Gastrocnemius medialis (tissue), 4 donors: Measurements from ENCODE around the gene CHTOP. TPM values are rescaled to one million over a fixed set of nuclear protein-coding genes. Genes with fewer than 3 reads are reported as not detected.

Source experiments
- ATAC-seq, 2 donors: fragments of 150-250 bp; one replicate each; pipeline ENCODE4 v1.9.1; 2016
- DNase-seq, 2 donors: peaks; one replicate each; pipeline ENCODE4 v3.0.0-alpha.2; 2019
- H3K27ac ChIP-seq, 4 donors: fragments of 200-600 bp; sonication (generic); 1 replicate in 1 of 4; 2 replicates in 3 of 4; pipeline ENCODE4 v1.5.1; 2016 to 2018; ENCODE audit warnings: mild to moderate bottlenecking in 2 of 4, moderate library complexity in 1 of 4
- H3K27me3 ChIP-seq, 3 donors: fragments of 200-600 bp; sonication (generic) in 2 of 3; 1 replicate in 1 of 3; 2 replicates in 2 of 3; pipeline versions ENCODE4 v1.5.1 to v1.6.0; 2016 to 2019; ENCODE audit warnings: mild to moderate bottlenecking in 1 of 3, moderate library complexity in 1 of 3
- H3K36me3 ChIP-seq, 2 donors: fragments of 200-600 bp; sonication (generic) in 1 of 2; one replicate each; pipeline ENCODE4 v1.5.1; 2017 to 2018
- H3K4me1 ChIP-seq, 2 donors: fragments of 200-600 bp; sonication (generic) in 1 of 2; one replicate each; pipeline ENCODE4 v1.5.1; 2016 to 2017; ENCODE audit warnings: mild to moderate bottlenecking in 2 of 2
- H3K4me3 ChIP-seq, 4 donors: fragments of 200-600 bp; sonication (generic) in 3 of 4; 1 replicate in 1 of 4; 2 replicates in 3 of 4; pipeline ENCODE4 v1.5.1; 2016 to 2019; ENCODE audit warnings: mild to moderate bottlenecking in 2 of 4
- H3K9me3 ChIP-seq, 3 donors: fragments of 200-600 bp; sonication (generic) in 2 of 3; 1 replicate in 1 of 3; 2 replicates in 2 of 3; pipeline ENCODE4 v1.5.1; 2016 to 2019
- CTCF ChIP-seq, 5 experiments: fragments of 450-650 bp in 3 of 5; fragments of 200-600 bp in 2 of 5; sonication (generic) in 2 of 5; IDR thresholded peaks in 4 of 5; conservative IDR thresholded peaks in 1 of 5; 1 replicate in 4 of 5; 2 replicates in 1 of 5; pipeline ENCODE4 v1.5.1; 2016 to 2019; ENCODE audit warnings: antibody characterized with exemption in 5 of 5, mild to moderate bottlenecking in 3 of 5, moderate library complexity in 3 of 5
- POLR2A ChIP-seq, 2 donors: fragments of 450-650 bp; IDR thresholded peaks; one replicate each; pipeline ENCODE4 v1.6.1; 2017; ENCODE audit warnings: antibody characterized with exemption in 2 of 2, mild to moderate bottlenecking in 2 of 2, moderate library complexity in 2 of 2
- in situ Hi-C, 4 donors: fragments of 200-750 bp; cut with MboI; loops; one replicate each; pipeline versions ENCODE4 v1.15.0 to v1.8.0; 2017; ENCODE audit warnings: low sequenced_read_pairs in 4 of 4
- intact Hi-C: fragments of 100-400 bp; cut with DNase I; formaldehyde crosslinking; loops from one replicate; pipeline ENCODE4 v1.15.1; 2023; ENCODE audit warnings: low total_unique reads
- total RNA-seq, 4 donors: library from RNA; depleted of rRNA; stranded (reverse); fragments of >200 nt; gene quantifications; one replicate each; pipeline versions ENCODE4 v1.1.0 to v1.2.3, GENCODE V29; 2016

CHTOP gene
- total RNA-seq, 4 donors from 2014 or later = 49.5 to 73.4 (median 59.1) TPM

GRCh38 chr1:153623101-153623500 is 10.8 kb upstream of the CHTOP start:
- H3K4me3 ChIP-seq = no peak overlapping the region
- TF ChIP-seq CTCF (IDR thresholded peaks at IDR 0.05 in 4 of 5, conservative IDR thresholded peaks at IDR 0.05 in 1 of 5) (no peak), POLR2A (IDR thresholded peaks at IDR 0.05) (no peak)
- in situ Hi-C loops = no loop called here
- ATAC-seq (no peak), DNase-seq (no peak)
- peaks cover 0 to 31% of the 10 kb centered on the region in 2 donors for H3K36me3 ChIP-seq
- peaks cover 22 to 24% of the 10 kb centered on the region in 2 donors for H3K4me1 ChIP-seq
- no peaks in the 10 kb centered on the region for H3K9me3 ChIP-seq
- intact Hi-C loops = no loop called here
- no peak overlapping the region for H3K27ac ChIP-seq
- no peaks in the 10 kb centered on the region for H3K27me3 ChIP-seq

GRCh38 chr1:153624965-153625611 is 8.8 kb upstream of the CHTOP start:
- intact Hi-C loops = no loop called here
- no peak for DNase-seq
- H3K27me3 ChIP-seq = no peaks in the 10 kb centered on the region
- H3K27ac ChIP-seq = peak overlapping the region in 1 of 4 donors; percentile 99
- no peak for ATAC-seq
- TF ChIP-seq CTCF (IDR thresholded peaks at IDR 0.05 in 4 of 5, conservative IDR thresholded peaks at IDR 0.05 in 1 of 5) = no peak
- TF ChIP-seq POLR2A (IDR thresholded peaks at IDR 0.05) = no peak
- peak overlapping the region in 1 of 4 donors; percentile 65 for H3K4me3 ChIP-seq
- H3K36me3 ChIP-seq = peaks cover 0 to 22% of the 10 kb centered on the region in 2 donors
- H3K9me3 ChIP-seq = no peaks in the 10 kb centered on the region
- peaks cover 36 to 38% of the 10 kb centered on the region in 2 donors for H3K4me1 ChIP-seq
- in situ Hi-C loops = no loop called here

GRCh38 chr1:153626477-153626903 is 7.4 kb upstream of the CHTOP start:
- Histone ChIP-seq H3K4me1 (peaks cover 36 to 50% of the 10 kb centered on the region in 2 donors), H3K27ac (peak overlapping the region; percentile 95 to 100 (median 100)), H3K4me3 (peak overlapping the region; percentile 62 to 76 (median 64)), H3K36me3 (peaks cover 0 to 22% of the 10 kb centered on the region in 2 donors), H3K27me3 (no peaks in the 10 kb centered on the region), H3K9me3 (no peaks in the 10 kb centered on the region)
- intact Hi-C loops (no loop called here), in situ Hi-C loops (no loop called here)
- no peak for TF ChIP-seq POLR2A (IDR thresholded peaks at IDR 0.05)
- TF ChIP-seq CTCF (IDR thresholded peaks at IDR 0.05 in 4 of 5, conservative IDR thresholded peaks at IDR 0.05 in 1 of 5) = no peak
- ATAC-seq = no peak
- no peak for DNase-seq

GRCh38 chr1:153626904-153627714 is 6.8 kb upstream of the CHTOP start, which contains the start of gene S100A13:
Gene S100A13 (minus strand): TSS chr1:153627505. CDS start chr1:153626472, 1,033 bp downstream.
- in situ Hi-C loops = no loop called here
- Histone ChIP-seq H3K4me1 (peaks cover 36 to 50% of the 10 kb centered on the region in 2 donors), H3K4me3 (peak within 1 kb of the TSS; percentile 62 to 76 (median 64)), H3K27me3 (no peaks in the 10 kb centered on the region), H3K9me3 (no peaks in the 10 kb centered on the region), H3K27ac (peak within 1 kb of the TSS; percentile 95 to 100 (median 100)), H3K36me3 (peaks cover 0 to 21% of the 10 kb centered on the region in 2 donors)
- peak; percentile 42 to 50 for ATAC-seq
- TF ChIP-seq CTCF (IDR thresholded peaks at IDR 0.05 in 4 of 5, conservative IDR thresholded peaks at IDR 0.05 in 1 of 5) (peak in 3 of 5 experiments; percentile 43 to 56 (median 53)), POLR2A (IDR thresholded peaks at IDR 0.05) (peak; percentile 50 to 64)
- DNase-seq = peak; percentile 71 to 83
- intact Hi-C loops = loop anchor here (1.0 kb wide), 1 partner anchor 44 kb away; no protein-coding TSS in a partner anchor
